Stimulated activated CD8-positive, alpha-beta memory T cell treated with anti-CD3 and anti-CD28 coated beads, Interleukin-2, amount 100 ng/mL, for 48 hours (primary cell): Measurements from ENCODE around the gene KXD1.
"Not testable (repeated sequence)": the region's sequence is repeated elsewhere in the genome, so short reads cannot be mapped to it uniquely, and the experiment has no call there.

Experiments used
- DNase-seq, 2 donors: peaks; one replicate each; pipeline ENCODE4 v3.0.0-alpha.2; 2020; ENCODE audit warnings: low read depth in 2 of 2

KXD1 gene

GRCh38 chr19:18536475-18536874 lies 21.2 kb upstream of the KXD1 start:
- no peak for DNase-seq

- no peak for DNase-seq
These were observed 20.2 kb upstream of the KXD1 start for GRCh38 chr19:18537431-18537830.

- no peak for DNase-seq
These were observed 19.6 kb upstream of the KXD1 start for GRCh38 chr19:18538115-18538514.

- DNase-seq, result no peak
These were observed 18.3 kb upstream of the KXD1 start for GRCh38 chr19:18539372-18539771.

- DNase-seq, result not testable (repeated sequence)
These were observed 17.5 kb upstream of the KXD1 start for GRCh38 chr19:18540200-18540599.

GRCh38 chr19:18541258-18541991 lies 16.2 kb upstream of the KXD1 start:
- DNase-seq, result no peak

GRCh38 chr19:18541992-18542940 lies 15.4 kb upstream of the KXD1 start:
- no peak for DNase-seq

GRCh38 chr19:18542941-18543813 lies 14.5 kb upstream of the KXD1 start, which contains the start of gene FKBP8:
TSS of gene FKBP8 (minus strand) at chr19:18543573. CDS start at chr19:18541970, 1,603 bp downstream.
- DNase-seq, result peak; percentile 92 to 95

GRCh38 chr19:18543814-18544475 lies 13.7 kb upstream of the KXD1 start:
- DNase-seq, result peak in 1 of 2 donors; percentile 58

- DNase-seq, result no peak
These were observed 6.0 kb upstream of the KXD1 start for GRCh38 chr19:18551631-18552030.

- no peak for DNase-seq
These were observed 509 bp downstream of the KXD1 start for GRCh38 chr19:18558202-18558555.

- no peak for DNase-seq
These were observed 934 bp downstream of the KXD1 start for GRCh38 chr19:18558604-18559003.

GRCh38 chr19:18559685-18560084 lies 2.0 kb downstream of the KXD1 start:
- no peak for DNase-seq

GRCh38 chr19:18562086-18562485 lies 4.4 kb downstream of the KXD1 start:
- DNase-seq, result no peak

GRCh38 chr19:18566953-18567352 lies 9.3 kb downstream of the KXD1 start:
- DNase-seq, result no peak

- no peak for DNase-seq
These were observed 10.7 kb downstream of the KXD1 start for GRCh38 chr19:18568367-18568766.

- peak; percentile 99 for DNase-seq
These were observed 14.1 kb downstream of the KXD1 start, which contains the start of gene UBA52 for GRCh38 chr19:18571564-18572344. TSS of gene UBA52 (plus strand) at chr19:18571857. CDS start at chr19:18573301, 1,444 bp downstream.

- DNase-seq, result no peak
These were observed 17.1 kb downstream of the KXD1 start for GRCh38 chr19:18574691-18575291.

- no peak for DNase-seq
These were observed 18.7 kb downstream of the KXD1 start for GRCh38 chr19:18576383-18576782.

GRCh38 chr19:18577365-18577914 lies 19.8 kb downstream of the KXD1 start:
- no peak for DNase-seq
